HepG2 (cell line): ENCODE measurements around the gene PIK3CA. TPM values are rescaled to one million over a fixed set of nuclear protein-coding genes. Genes with fewer than 3 reads are reported as not detected.
"Not testable (repeated sequence)": the region's sequence is repeated elsewhere in the genome, so short reads cannot be mapped to it uniquely, and the experiment has no call there.

ENCODE experiments used
- ATAC-seq: fragments of 200-7000 bp; cut with Tn5 transposase; 3 replicates; pipeline ENCODE4 v1.9.1; 2020; ENCODE audit warnings: mild to moderate bottlenecking, moderate library complexity
- BruUV-seq: library from RNA; stranded (reverse); fragments of 400-500 nt; replicated peaks from 2 replicates; lab custom pipeline; 2021; lab: Mats Ljungman, UMichigan
- CTCF ChIA-PET: fragments of 300-600 bp; formaldehyde crosslinking; extraction: SDS; loops from one replicate; lab custom pipeline; 2021; ENCODE audit warnings: low total read pairs, inconsistent platforms, low intra/inter-chr PET ratio; lab: Yijun Ruan, JAX
- POLR2A ChIA-PET: fragments of 350-600 bp; sonication (Branson Sonifier 250); formaldehyde crosslinking; loops from one replicate; lab custom pipeline; 2020; ENCODE audit warnings: antibody characterized with exemption, inconsistent platforms; lab: Yijun Ruan, JAX
- DNase-seq: peaks from one replicate; pipeline ENCODE4 v3.0.0-alpha.2; 2015; ENCODE audit warnings: low spot score
- FAIRE-seq: peaks from 3 replicates; lab custom pipeline; 2011; peaks lifted over from hg19 to GRCh38; lab: Jason Lieb, UNC
- H2AFZ ChIP-seq: one replicate; pipeline ENCODE4 v1.6.1; 2011; ENCODE audit warnings: low read length, inconsistent platforms
- H3K27ac ChIP-seq: fragments of 300-600 bp; 3 replicates; pipeline ENCODE4 v1.8.0; 2011; ENCODE audit warnings: mixed run types, mild to moderate bottlenecking, mixed read lengths, low read length, inconsistent platforms; ENCODE audit not compliant: insufficient read depth; ENCODE audit errors: extremely low read length
- H3K27me3 ChIP-seq, 2 experiments: fragments of 200-600 bp in 1 of 2; 2 replicates in 1 of 2; 3 replicates in 1 of 2; pipeline versions ENCODE4 v1.6.0 to v1.8.0; 2011; ENCODE audit warnings: low read length in 2 of 2, mild to moderate bottlenecking in 2 of 2, moderate library complexity in 2 of 2, inconsistent platforms in 1 of 2; ENCODE audit not compliant: insufficient read depth in 2 of 2, control insufficient read depth in 1 of 2
- H3K36me3 ChIP-seq, 2 experiments: fragments of 200-600 bp in 1 of 2; replicated peaks in 1 of 2; 2 replicates in 1 of 2; 3 replicates in 1 of 2; pipeline versions ENCODE4 v1.5.1 to v1.8.0; 2011; ENCODE audit warnings: low read length in 2 of 2, inconsistent platforms in 1 of 2; ENCODE audit not compliant: insufficient read depth in 2 of 2, control insufficient read depth in 1 of 2
- H3K4me1 ChIP-seq: 2 replicates; pipeline ENCODE4 v1.5.1; 2012; ENCODE audit warnings: low read length, inconsistent platforms; ENCODE audit not compliant: insufficient read depth
- H3K4me2 ChIP-seq: 2 replicates; pipeline ENCODE4 v1.6.0; 2011; ENCODE audit warnings: low read depth, low read length, inconsistent platforms
- H3K4me3 ChIP-seq, 3 experiments: fragments of 200-600 bp in 1 of 3; sonication (generic), shearing (Covaris generic) in 1 of 3; replicated peaks in 1 of 3; 2 replicates each; pipeline ENCODE4 v1.5.1; 2011 to 2016; ENCODE audit warnings: low read length in 3 of 3, inconsistent platforms in 2 of 3, low read depth in 2 of 3, mild to moderate bottlenecking in 2 of 3, control low read depth in 1 of 3, mixed read lengths in 1 of 3; ENCODE audit not compliant: insufficient read depth in 1 of 3
- H3K79me2 ChIP-seq: one replicate; pipeline ENCODE4 v1.6.1; 2011; ENCODE audit warnings: low read length, inconsistent platforms; ENCODE audit not compliant: insufficient read depth
- H3K9ac ChIP-seq: 2 replicates; pipeline ENCODE4 v1.6.0; 2011; ENCODE audit warnings: mild to moderate bottlenecking, low read depth, low read length, inconsistent platforms; ENCODE audit not compliant: insufficient read depth
- H3K9me3 ChIP-seq: 2 replicates; pipeline ENCODE4 v1.5.1; 2012; ENCODE audit warnings: mild to moderate bottlenecking, low read length
- H4K20me1 ChIP-seq: 2 replicates; pipeline ENCODE4 v1.6.0; 2011; ENCODE audit warnings: inconsistent platforms, mild to moderate bottlenecking, low read length, moderate library complexity; ENCODE audit not compliant: insufficient read depth
- FOXA1 ChIP-seq, 2 experiments: fragments of 450-650 bp in 1 of 2; sonication (generic) in 1 of 2; formaldehyde crosslinking in 1 of 2; IDR thresholded peaks; 2 replicates each; pipeline versions ENCODE4 v1.4.0 to v1.6.1; 2016 to 2020; ENCODE audit warnings: missing genetic modification reagents in 1 of 2
- FOXA3 ChIP-seq: IDR thresholded peaks from 2 replicates; pipeline ENCODE4 v1.6.1; 2016; ENCODE audit warnings: missing genetic modification reagents, missing compliant biosample characterization
- ZNF543 ChIP-seq: sonication (generic); formaldehyde crosslinking; IDR thresholded peaks from 2 replicates; pipeline ENCODE4 v1.4.0; 2020; ENCODE audit warnings: mild to moderate bottlenecking, missing genetic modification reagents
- WGBS: methylation state at CpG from one replicate; pipeline ENCODE4 v1.1.6; 2017; ENCODE audit warnings: low lambda C conversion rate; 5-methylcytosine and 5-hydroxymethylcytosine counted together
- in situ Hi-C: cut with HindIII; loops from 2 replicates; pipeline ENCODE4 v1.10.0; 2017; ENCODE audit warnings: low pct_unique_long_range_greater_than_20kb; ENCODE audit not compliant: extremely low pct_ligation_motif_present
- intact Hi-C: fragments of 100-400 bp; cut with micrococcal nuclease; formaldehyde crosslinking; loops from one replicate; pipeline ENCODE4 v1.10.0; 2022; ENCODE audit not compliant: unreplicated experiment
- polyA plus RNA-seq, 8 experiments: library from polyadenylated mRNA; depleted of rRNA in 3 of 8; stranded (reverse) in 7 of 8; unstranded in 1 of 8; fragments of >200 nt; fragmentation: Illumina TruSeq in 4 of 8; extraction: Trizol in 4 of 8; gene quantifications; 2 replicates each; pipeline versions ENCODE4 v1.2.1 to v1.2.3, GENCODE V29; 2011 to 2016; ENCODE audit warnings: low read depth in 4 of 8, missing spikeins in 1 of 8, mixed read lengths in 1 of 8; ENCODE audit not compliant: insufficient read depth in 1 of 8
- total RNA-seq, 5 experiments: library from RNA; depleted of rRNA; stranded (reverse); fragments of >200 nt; fragmentation: Illumina TruSeq; extraction: Trizol; gene quantifications; 2 replicates each; pipeline ENCODE4 v1.2.3, GENCODE V29; 2016; ENCODE audit warnings: low read depth in 1 of 5
- TF ChIP-seq, protein P1 (sequence below), 2 experiments: fragments of 450-650 bp in 1 of 2; sonication (generic) in 1 of 2; formaldehyde crosslinking in 1 of 2; IDR thresholded peaks; 2 replicates each; pipeline versions ENCODE4 v1.6.1 to v1.8.0; 2016 to 2022; ENCODE audit warnings: antibody characterized with exemption in 1 of 2, mild to moderate bottlenecking in 1 of 2, missing genetic modification reagents in 1 of 2
- TF ChIP-seq, protein P2 (sequence below): IDR thresholded peaks from 2 replicates; pipeline ENCODE4 v1.6.1; 2016; ENCODE audit warnings: mild to moderate bottlenecking
- TF ChIP-seq, protein P3 (sequence below): sonication (generic); formaldehyde crosslinking; IDR thresholded peaks from 2 replicates; pipeline ENCODE4 v1.4.0; 2020; ENCODE audit warnings: missing genetic modification reagents

The PIK3CA gene
- total and polyA plus RNA-seq, 2 of the 13 experiments (the other 11 are each of a cell fraction or from before 2014, with no cell fraction given) = 5.7 to 11.4 TPM

DNA sequence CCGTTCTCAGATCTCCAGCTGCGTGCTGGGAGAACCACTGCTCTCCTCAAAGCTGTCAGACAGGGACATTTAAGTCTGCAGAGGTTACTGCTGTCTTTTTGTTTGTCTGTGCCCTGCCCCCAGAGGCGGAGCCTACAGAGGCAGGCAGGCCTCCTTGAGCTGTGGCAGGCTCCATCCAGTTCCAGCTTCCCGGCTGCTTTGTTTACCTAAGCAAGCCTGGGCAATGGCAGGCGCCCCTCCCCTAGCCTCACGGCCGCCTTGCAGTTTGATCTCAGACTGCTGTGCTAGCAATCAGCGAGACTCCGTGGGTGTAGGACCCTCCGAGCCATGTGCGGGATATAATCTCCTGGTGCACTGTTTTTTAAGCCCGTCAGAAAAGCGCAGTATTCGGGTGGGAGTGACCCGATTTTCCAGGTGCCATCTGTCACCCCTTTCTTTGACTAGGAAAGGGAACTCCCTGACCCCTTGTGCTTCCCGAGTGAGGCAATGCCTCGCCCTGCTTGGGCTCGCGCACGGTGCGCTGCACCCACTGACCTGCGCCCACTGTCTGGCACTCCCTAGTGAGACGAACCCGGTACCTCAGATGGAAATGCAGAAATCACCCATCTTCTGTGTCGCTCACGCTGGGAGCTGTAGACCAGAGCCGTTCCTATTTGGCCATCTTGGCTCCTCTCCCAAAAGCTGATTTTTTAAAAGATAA is 15.8 kb upstream of the PIK3CA start:
- FAIRE-seq; H2AFZ ChIP-seq; POLR2A ChIA-PET; H3K4me1 ChIP-seq; ATAC-seq; H3K27ac ChIP-seq; H3K36me3 ChIP-seq; intact Hi-C loops; H3K4me3 ChIP-seq; H3K9me3 ChIP-seq; H4K20me1 ChIP-seq; BruUV-seq; H3K79me2 ChIP-seq; CTCF ChIA-PET; H3K27me3 ChIP-seq; H3K9ac ChIP-seq; TF ChIP-seq FOXA1 (IDR thresholded peaks at IDR 0.05): not testable (repeated sequence)
- in situ Hi-C loops = loop anchor here (25.0 kb wide), 1 partner anchor 430 kb away; the partner anchor contains the start of gene ACTL6A
- DNase-seq = peak; percentile 17
- 26% methylated on average over 9 of the region's 27 CpGs for WGBS
- H3K4me2 ChIP-seq = peak overlapping the region; percentile 47
- TF ChIP-seq, protein P1, sequence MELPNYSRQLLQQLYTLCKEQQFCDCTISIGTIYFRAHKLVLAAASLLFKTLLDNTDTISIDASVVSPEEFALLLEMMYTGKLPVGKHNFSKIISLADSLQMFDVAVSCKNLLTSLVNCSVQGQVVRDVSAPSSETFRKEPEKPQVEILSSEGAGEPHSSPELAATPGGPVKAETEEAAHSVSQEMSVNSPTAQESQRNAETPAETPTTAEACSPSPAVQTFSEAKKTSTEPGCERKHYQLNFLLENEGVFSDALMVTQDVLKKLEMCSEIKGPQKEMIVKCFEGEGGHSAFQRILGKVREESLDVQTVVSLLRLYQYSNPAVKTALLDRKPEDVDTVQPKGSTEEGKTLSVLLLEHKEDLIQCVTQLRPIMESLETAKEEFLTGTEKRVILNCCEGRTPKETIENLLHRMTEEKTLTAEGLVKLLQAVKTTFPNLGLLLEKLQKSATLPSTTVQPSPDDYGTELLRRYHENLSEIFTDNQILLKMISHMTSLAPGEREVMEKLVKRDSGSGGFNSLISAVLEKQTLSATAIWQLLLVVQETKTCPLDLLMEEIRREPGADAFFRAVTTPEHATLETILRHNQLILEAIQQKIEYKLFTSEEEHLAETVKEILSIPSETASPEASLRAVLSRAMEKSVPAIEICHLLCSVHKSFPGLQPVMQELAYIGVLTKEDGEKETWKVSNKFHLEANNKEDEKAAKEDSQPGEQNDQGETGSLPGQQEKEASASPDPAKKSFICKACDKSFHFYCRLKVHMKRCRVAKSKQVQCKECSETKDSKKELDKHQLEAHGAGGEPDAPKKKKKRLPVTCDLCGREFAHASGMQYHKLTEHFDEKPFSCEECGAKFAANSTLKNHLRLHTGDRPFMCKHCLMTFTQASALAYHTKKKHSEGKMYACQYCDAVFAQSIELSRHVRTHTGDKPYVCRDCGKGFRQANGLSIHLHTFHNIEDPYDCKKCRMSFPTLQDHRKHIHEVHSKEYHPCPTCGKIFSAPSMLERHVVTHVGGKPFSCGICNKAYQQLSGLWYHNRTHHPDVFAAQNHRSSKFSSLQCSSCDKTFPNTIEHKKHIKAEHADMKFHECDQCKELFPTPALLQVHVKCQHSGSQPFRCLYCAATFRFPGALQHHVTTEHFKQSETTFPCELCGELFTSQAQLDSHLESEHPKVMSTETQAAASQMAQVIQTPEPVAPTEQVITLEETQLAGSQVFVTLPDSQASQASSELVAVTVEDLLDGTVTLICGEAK (IDR thresholded peaks at IDR 0.05) = not testable (repeated sequence)
- TF ChIP-seq, protein P1 (CRISPR knock-in tag; IDR thresholded peaks at IDR 0.05) = 0 out of 2 replicates have a peak, but pooled peaks have one; percentile 35
- TF ChIP-seq ZNF543 (CRISPR knock-in tag) (0 out of 2 replicates have a peak, but pooled peaks have one; percentile 27), FOXA1 (CRISPR knock-in tag; IDR thresholded peaks at IDR 0.05) (peak; percentile 89), FOXA3 (CRISPR knock-in tag) (peak; percentile 73)
- TF ChIP-seq, protein P2, sequence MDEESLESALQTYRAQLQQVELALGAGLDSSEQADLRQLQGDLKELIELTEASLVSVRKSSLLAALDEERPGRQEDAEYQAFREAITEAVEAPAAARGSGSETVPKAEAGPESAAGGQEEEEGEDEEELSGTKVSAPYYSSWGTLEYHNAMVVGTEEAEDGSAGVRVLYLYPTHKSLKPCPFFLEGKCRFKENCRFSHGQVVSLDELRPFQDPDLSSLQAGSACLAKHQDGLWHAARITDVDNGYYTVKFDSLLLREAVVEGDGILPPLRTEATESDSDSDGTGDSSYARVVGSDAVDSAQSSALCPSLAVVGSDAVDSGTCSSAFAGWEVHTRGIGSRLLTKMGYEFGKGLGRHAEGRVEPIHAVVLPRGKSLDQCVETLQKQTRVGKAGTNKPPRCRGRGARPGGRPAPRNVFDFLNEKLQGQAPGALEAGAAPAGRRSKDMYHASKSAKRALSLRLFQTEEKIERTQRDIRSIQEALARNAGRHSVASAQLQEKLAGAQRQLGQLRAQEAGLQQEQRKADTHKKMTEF (CRISPR knock-in tag) = peak; percentile 16; the same call in 1 of the 2 replicates
- TF ChIP-seq, protein P3, sequence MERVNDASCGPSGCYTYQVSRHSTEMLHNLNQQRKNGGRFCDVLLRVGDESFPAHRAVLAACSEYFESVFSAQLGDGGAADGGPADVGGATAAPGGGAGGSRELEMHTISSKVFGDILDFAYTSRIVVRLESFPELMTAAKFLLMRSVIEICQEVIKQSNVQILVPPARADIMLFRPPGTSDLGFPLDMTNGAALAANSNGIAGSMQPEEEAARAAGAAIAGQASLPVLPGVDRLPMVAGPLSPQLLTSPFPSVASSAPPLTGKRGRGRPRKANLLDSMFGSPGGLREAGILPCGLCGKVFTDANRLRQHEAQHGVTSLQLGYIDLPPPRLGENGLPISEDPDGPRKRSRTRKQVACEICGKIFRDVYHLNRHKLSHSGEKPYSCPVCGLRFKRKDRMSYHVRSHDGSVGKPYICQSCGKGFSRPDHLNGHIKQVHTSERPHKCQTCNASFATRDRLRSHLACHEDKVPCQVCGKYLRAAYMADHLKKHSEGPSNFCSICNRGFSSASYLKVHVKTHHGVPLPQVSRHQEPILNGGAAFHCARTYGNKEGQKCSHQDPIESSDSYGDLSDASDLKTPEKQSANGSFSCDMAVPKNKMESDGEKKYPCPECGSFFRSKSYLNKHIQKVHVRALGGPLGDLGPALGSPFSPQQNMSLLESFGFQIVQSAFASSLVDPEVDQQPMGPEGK = 0 out of 2 replicates have a peak, but pooled peaks have one; percentile 15
